GOT3 (cell line): ENCODE measurements around the gene PITRM1.
A peak's percentile ranks its signal among the peaks of the same experiment; 100 is the strongest.
"Not testable (repeated sequence)": the region's sequence is repeated elsewhere in the genome, so short reads cannot be mapped to it uniquely, and the experiment has no call there.

Source experiments
- DNase-seq: peaks from one replicate; lab custom pipeline; 2025; ENCODE audit warnings: mixed read lengths; lab: John Stamatoyannopoulos, UW

PITRM1 gene

DNA sequence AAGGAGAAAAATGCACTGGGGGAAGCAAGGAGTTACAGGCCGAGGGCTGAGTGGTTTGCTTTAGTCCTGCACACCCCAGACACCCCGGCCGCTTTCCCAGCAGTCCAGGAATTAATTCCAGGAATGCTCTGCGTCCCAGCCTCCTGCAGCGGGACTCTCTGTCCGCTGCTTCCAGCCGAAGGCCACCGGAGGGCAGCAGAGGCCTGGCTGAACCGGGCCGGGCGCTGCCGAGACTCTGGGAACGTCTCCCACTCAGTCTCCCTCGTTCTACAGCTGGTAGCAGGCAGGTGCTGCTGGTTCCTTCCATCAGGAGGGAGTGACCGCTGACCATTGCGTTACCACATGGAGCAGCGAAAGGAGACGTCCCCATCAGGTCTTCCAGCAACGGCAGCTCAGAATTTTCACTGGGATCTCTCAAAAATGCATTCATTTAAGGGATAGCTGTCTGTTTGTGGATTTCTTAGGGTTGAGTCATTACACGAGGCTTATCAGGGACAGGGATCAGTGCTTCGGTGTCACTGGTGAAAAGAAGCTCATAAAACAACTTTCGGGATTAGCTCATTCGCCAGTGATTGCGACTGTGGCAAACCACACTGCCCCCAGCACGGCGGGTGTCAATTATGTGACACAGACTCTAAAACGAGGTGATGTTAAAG is 24.9 kb upstream of the PITRM1 start:
- DNase-seq: peak; percentile 34

DNA sequence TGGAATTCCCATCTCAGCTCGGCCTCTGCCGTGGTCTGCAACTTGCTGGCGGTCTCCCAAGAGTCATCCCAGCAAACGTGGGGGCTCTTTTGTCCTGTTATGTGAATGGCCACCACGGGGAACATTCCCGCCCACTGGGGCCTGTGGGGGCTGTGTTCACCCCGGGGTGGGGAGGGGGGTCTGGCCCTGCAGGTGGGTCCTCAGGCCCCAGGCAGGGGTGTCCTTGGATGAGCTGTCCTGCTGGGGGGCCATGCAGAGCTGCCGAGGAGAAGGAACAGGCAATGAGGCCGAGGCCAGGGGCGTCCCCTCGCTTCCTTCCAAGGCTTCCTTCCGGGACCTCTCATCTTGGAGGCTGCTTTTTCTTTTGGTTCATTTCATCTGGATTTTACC is 24.4 kb upstream of the PITRM1 start:
- no peak for DNase-seq

DNA sequence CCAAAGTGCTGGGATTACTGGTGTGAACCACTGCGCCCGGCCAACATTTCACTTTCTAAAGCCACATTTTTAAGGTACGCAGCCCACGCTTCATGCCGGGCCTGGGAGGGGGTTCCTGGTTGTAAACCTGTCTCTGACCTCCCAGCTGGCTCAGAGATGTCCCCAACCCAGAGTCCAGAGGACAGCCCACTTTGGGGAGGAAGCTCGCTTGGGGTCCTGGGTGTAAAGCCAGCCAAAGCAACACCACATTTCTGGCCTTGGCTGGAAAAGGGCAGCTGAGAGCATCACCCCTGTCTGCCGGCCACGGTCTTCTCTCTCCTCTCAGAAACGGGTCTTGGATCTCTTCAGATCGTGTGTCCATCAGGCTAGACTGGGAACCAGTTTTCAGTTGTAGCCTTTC is 23.9 kb upstream of the PITRM1 start:
- DNase-seq: no peak

DNA sequence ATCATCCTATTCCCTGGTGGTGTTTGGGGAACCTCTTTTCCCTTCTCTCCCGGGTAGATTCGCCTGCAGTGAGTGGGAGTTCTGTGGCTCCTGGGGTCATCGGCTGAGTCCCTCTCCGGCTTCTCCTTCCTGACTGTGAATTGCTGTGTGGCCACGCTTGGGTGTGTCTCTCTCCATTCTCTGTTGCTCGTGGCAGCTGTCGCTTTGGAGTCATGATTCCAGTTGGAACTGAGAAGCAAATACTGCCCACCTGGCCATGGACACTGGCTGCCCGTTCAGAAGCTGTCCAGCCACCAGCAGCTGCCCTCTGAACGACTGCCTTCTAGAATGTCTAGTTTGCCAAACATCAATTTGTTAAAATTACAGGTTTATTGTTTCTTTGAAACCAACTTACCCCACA is 23.1 kb upstream of the PITRM1 start:
- DNase-seq: no peak

DNA sequence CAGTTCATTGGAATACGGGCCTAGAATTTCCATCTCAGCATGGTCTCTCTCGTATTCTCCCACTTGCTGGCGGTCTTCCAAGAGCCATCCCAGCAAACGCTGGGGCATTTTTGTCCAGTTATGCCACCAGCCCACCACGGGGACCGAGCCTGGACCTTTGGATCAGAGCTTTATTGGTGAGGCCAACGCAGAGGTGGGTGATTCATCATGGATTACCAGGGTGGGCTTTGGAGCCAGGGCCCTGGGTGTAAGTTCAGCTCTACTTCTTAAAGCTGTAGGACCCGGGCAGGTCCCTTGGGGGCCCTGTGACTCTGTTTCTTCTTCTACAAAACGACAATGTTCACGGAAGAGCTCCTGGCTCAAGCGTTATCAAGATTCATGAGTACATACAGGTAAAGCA is 22.7 kb upstream of the PITRM1 start:
- DNase-seq: no peak

DNA sequence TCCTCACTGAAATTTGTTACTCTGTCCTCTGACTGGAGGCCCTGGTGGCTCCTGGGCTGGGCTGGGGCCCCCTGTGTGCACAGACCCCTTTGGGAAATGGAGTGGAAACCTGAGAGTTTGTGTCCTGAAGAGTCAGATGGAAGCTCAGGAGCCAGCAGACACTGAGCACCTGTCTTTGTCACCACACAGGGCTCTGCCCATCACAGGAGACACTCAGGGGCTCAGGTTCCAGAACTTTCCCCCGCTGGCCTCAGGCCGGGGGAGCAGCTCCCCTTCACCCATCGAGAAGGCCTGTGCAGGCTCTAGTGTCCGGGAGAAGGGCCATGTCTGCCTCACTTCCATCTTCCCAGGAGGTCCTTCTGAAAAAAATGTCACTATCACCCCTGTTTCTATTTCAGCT is 22.3 kb upstream of the PITRM1 start:
- no peak for DNase-seq

DNA sequence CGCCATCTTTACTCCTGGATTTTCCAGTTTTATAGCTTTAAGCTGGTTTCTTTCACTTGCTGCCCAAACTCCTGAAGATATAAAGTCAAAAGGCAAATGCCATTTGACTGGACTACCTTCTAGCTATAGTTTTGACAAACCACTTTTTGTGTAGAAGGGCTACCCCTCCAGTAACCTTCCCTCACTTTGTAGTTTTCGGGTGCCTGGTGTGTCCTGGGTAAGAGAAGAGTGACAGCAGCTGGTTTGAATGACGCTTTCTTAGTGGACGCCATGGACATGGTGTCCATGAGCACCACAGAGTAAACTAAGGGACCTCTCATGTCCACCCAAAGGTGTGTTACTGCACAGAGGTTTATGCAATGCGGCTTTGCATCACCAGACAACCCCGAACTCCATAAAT is 21.2 kb upstream of the PITRM1 start:
- DNase-seq: no peak

DNA sequence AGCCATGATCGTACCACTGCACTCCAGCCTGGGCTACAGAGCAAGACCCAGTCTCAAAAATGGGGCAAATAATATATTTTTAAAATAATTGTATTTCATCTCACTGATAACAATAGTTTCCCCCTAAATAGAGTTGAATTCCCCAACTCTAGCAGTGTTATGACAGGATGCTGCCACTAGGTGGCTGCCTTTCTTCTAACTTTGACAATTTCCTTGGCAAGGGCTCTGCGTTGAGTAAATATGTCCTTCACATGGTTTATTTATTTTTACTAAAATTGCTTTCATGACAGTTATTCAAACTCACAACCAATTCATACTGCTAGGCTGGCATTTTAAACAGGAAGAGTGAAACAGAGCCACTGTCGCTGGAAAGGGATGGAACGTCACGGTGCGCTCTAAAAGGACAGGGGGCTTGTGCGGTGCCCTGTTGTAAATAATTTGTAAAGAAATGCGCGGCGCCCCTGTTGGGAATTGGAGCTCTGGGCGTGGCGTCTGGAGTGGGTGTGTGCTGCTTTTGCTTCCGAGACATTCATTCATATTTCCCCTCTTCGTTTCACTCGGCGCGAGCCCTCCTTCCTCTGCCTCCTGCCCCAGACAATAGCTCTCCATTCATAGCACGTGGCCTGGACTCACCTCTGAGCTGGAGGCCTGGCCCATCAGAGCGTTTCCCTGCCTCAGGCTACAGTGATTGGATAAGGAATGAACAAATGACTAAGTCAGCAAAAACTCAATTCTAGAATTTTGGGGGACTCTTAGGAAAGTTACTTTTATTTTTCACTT is 20.5 kb upstream of the PITRM1 start:
- no peak for DNase-seq

DNA sequence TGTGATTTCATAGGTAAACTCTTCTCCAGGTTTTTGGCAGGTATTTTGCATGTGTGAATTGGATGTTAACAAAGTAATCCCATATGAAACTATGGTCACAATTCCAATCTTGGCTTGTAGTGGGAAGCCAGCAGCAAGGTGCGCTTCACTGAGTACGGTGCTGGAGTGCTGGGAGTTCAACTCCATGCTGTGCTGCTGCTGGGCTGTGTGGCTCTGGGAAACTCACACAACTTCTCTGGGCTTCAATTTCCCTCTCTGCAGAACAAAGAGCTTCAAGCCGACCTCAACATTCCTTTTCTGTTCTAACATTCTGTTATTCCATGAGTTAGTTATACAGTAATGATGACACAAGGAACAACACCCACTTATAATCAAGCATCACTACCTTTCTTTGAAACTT is 18.2 kb upstream of the PITRM1 start:
- no peak for DNase-seq

DNA sequence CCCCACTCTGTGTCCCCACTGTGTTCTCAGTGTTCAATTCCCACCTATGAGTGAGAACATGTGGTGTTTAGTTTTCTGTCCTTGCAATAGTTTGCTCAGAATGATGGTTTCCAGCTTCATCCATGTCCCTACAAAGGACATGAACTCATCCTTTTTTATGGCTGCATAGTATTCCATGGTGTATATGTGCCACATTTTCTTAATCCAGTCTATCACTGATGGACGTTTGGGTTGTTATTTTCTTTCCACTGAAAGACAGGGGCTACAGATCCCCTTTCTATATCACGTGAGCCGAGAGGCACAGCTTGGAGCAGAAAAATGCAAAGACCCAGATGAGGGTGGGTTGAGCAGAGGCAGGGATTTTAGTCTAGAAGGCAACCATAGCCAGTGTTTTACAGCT is 14.6 kb upstream of the PITRM1 start:
- not testable (repeated sequence) for DNase-seq

DNA sequence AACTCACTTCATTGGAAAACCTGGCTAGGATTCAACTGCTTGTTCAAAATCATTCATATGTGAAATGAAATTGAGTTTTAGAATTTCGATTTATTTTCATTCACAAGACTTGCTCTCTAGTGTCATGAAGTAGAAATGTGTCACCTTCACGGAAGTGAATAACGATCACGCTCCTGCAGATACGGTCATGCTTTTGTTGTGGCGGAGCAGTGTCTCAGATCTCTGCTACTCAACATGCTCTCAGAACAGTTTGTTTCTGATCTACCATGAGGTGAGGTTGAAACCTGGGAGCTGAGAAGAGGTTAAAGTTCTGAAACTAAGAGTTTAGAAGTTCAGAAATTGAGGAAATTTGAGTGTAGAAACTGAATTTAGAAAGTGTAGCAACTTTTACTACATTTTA is 13.8 kb upstream of the PITRM1 start:
- no peak for DNase-seq

DNA sequence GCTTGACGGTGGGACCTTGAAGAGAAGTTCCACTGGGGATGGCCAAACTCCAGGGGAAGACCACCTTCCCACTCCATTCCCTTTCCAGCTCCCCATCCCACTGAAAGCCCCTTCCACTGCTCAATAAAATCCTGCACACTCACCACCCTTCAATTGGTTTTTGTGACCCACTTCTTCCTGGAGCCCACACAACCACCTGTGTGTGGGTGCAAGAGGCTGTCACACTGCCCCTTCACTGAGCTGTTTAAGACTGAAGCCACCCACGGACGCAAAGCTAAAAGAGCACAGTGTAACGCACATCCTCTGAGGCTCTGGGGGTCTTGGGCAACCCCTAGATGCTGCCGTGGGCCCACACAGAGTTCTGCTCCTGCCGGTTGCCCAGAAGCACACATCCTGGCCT is 12.8 kb upstream of the PITRM1 start:
- no peak for DNase-seq

DNA sequence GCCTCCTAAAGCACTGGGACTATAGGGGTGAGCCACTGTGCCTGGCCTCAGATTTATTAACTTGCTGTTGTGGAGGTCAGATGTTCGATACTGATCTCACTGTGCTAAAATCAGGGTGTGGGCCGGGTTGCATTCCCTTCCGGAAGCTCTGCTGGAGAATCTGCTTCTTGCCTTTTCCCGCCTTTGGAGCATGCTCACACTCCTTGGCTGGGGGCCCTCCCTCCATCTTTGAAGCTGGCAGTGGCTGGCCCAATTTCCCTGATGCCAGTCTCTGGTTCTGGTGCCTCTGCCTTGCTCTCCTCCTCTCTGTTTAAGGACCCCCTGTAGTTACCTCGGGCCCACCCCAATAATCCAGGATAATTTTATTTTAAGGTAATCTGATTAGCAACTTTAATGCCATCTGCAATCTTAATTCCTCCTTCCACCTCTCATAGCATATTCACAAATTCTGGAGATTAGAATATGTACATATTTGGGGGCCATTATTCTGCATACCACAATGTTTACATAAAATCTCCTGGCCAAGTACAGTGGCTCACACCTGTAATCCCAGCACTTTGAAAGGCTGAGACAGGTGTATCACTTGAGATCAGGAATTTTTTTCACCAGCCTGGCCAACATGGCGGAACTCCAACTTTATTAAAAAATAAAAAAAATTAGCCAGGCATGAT is 7.9 kb upstream of the PITRM1 start:
- no peak for DNase-seq

DNA sequence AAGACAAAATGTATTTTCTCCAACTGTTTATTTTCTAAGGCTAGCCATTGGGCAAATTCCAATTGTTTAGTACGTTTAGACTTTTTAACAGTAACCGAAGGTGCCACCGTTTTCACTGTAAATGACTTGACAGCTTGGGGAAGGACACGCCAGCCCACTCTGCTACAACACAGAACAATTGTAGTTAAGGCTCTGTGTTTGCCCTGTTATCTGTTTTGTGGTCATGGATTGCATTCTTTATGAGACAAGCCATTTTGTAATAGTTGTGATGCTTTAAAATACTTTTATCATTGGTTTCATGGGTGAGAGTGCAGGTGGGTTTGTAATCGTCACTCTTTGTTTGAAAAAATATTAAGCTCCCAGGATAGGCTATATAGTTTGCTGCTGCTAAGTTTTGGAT is 6.6 kb upstream of the PITRM1 start:
- DNase-seq: no peak

DNA sequence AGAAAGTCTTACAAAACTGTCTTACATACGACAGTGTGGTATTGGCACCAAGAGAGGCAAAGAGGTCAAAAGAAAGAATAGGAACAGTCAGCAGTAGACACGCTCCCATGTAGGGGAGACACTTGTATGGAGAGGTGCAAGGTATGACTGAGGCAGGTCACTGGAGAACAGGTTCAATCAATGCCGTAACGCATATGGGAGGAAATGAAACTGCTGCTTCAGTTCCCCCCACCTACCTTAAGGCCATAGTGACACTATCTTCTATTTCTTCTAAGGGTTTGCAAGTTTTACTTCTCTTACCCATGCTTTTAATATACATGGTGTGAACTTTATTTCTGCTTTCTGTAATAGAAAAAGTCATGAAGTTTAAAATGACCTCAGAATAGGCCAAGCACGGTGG is 5.5 kb upstream of the PITRM1 start:
- DNase-seq: no peak

DNA sequence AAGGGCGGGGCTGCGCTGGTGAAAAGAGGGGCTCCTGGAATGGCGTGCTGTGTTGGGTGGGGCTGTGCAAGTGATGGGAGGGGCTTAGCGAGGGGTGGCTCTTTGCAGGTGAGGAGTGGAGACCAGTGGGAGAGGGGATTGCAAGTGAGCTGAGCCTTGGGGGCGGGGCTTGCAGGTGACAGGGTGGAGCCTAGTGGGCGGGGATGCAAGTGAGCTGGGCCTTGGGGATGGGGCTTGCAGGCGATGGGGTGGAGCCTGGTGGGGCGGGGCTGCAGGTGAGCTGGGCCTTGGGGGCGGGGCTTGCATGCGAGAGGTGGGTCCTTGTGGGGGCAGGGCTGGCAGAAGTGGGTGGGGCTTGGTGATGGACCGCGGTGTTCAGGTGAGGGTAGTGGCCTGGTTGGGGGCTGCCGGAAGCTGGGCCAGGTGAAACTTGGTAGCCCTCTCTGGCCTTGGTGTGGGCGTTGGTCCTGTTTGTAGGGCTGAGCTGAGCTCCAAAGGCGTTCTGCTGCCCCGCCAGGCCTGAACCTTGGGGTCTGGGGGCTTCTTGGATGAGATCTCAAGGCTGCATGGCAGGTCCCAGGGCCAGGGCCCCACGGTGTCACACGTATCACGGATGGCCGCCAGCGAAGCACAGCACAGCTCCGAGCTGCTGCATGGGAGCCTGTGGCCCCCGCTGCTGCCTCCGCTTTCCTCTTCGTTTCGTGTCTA is 743 bp upstream of the PITRM1 start:
- no peak for DNase-seq

DNA sequence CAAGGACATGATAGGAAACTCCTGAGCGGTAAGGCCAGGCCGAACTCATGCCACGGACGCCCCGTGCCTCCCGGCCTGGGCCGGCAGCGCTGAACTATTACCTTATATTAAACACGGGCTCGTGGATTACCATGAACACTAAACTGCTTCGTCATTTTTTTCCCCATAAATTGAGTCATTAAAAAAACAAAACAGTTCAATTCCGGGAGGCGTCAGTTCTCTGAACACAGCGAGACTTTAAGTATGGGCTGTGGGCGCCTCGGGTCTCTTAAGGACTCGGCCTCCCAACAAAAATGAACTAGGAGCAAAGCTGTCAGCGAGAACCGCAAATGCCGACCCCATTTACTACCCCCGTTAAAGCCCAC is 519 bp downstream of the PITRM1 start:
- no peak for DNase-seq

DNA sequence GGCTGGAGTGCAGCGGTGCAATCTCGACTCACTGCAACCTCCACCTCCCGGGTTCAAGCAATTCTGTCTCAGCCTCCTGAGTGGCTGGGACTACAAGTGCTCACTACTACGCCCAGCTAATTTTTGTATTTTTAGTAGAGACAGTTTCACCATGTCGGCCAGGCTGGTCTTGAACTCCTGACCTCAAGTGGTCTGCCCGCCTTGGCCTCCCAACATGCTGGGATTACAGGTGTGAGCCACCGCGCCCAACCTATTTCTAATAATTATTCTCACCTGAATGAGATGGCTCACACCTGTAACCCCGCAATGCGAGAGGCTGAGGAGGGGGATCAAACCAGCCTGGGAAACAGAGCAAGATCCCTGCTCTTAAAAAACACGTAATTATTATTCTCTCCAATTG is 1.1 kb downstream of the PITRM1 start:
- DNase-seq: not testable (repeated sequence)

DNA sequence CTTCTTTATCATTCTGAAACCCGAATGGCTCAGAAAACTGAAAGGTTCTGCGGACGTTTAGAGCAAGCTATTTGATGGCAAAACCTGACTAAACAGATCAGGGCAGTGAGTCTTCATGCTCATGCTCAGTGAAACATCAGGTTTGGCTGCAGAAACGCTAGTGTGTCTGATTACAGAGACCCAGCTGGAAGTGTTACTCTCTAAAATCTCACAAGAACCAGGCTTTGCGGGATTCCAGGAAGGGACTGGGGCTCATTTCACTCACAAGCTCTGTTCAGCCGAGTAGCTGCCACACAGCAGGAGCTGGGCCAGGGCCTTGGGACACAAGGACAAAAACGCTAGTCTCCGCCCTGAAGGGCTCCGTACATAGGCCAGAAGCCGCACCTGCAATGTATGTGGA is 2.9 kb downstream of the PITRM1 start:
- no peak for DNase-seq

DNA sequence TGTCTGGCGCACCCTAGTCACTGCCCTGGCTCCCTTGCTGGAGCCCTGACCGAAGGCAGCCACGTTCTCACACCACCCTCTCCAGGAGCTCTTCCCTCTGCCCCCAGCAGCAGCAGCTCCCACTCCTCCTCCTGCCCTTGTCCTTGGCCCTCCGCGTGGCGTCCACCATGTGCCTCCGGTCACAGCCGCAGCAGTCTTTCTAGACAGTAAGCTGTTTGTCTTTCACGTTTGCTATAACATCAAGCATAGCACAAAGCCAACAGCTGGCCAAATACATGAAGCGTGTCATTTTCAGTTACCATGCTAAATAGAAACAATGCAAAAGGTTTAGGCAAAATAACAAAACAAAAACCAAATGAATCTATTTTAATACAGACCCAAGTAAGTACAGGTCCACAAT is 3.3 kb downstream of the PITRM1 start:
- DNase-seq: no peak

DNA sequence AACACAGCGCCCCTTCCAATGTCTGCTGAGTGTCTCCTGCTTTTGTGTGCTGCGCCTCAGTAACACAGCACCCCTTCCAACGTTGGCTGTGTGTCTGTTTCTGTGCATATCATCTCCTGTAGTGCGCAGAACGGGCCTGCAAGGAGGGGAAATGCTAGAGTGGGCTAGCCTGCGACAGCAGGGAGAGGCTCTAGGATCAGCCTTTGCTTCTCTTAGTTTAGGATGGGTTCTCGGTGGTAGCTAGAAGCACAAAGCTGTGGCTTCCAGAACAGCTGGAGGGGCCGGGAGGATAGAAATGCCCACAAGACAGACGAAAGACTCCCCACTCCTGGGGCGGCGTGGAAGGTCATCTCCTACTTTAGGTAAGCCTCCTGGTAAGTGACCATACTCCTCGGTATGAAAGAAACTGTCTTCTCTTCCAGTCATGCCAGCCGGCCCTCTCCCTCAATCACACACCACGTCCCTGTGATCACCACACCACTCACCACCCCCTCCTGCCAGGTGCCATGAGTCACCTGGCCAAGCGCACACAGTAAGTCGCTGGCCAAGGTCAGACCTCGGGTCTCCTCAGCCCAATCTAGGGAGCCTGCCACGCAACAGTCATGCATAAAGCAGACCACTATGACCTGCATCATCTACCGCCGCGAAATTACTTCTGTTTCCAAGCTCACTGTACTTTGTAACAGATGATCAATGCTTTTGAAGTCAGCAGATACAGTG is 4.8 kb downstream of the PITRM1 start:
- no peak for DNase-seq
